Fibroblast of peridontal ligament (primary cell): ENCODE results near the gene CABP4.
"Not testable (repeated sequence)": the region's sequence is repeated elsewhere in the genome, so short reads cannot be mapped to it uniquely, and the experiment has no call there.

Experiments
- DNase-seq: peaks from one replicate; pipeline ENCODE4 v3.0.0-alpha.2; 2010; ENCODE audit errors: extremely low read depth

The CABP4 gene

DNA sequence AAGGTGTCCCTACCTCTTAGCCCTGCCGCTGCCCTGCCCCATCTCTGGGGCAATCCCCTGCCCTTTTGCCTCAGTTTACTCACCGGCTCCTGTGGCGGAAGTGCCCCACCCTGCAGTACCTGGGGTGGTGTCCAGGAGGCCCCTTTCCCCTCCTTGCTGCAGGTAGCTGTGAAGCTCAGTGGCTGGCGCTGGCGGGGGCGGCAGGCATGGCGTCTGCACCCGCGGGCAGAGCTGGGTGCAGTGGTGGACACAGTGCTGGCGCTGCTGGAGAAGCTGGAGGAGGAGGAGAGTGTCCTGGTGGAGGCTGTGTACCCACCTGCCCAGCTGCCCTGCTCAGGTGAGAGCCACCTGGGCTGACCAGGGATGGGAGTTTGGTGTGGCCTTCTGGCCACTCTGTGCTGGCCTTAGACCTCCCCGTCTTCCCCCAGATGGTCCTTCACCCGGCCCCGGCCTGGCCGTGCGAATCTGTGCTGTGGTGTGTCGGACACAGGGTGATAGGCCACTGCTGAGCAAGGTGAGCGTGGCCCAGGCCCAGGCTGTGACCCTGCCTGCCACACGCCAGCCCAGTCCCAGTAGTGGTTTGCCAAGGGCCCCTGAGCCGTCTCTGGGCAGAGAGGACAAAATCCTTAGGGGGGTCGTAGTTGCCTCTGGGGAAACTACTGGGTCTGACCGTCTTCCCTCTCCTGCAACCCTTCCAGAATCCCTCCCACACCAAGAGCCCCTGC, 35.7 kb upstream of the CABP4 start:
- DNase-seq = no peak

DNA sequence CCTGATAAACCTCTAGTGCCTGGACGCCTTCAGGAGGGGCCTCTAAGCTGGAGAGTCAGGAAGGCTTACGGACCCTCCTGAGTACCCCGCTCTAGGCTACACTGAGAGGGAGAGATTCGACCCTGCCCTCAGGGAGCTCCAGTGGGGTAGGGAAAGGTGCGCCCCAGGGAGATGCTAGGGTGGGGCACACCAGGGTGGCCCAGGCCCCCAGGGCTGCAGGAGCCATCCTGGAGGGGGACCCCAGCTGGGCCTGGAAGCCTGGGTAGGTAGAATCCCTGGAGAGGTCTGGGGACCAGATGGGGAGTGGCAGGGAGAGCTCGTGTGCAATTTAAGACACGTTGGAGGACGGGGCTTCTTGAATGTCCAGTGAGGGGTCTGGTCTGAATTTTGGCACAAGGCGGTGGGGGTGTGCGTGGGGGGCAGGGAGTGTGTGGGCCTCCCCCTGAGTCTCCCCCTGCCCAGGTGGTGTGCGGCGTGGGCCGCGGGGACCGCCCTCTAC, 35.0 kb upstream of the CABP4 start:
- DNase-seq = no peak

DNA sequence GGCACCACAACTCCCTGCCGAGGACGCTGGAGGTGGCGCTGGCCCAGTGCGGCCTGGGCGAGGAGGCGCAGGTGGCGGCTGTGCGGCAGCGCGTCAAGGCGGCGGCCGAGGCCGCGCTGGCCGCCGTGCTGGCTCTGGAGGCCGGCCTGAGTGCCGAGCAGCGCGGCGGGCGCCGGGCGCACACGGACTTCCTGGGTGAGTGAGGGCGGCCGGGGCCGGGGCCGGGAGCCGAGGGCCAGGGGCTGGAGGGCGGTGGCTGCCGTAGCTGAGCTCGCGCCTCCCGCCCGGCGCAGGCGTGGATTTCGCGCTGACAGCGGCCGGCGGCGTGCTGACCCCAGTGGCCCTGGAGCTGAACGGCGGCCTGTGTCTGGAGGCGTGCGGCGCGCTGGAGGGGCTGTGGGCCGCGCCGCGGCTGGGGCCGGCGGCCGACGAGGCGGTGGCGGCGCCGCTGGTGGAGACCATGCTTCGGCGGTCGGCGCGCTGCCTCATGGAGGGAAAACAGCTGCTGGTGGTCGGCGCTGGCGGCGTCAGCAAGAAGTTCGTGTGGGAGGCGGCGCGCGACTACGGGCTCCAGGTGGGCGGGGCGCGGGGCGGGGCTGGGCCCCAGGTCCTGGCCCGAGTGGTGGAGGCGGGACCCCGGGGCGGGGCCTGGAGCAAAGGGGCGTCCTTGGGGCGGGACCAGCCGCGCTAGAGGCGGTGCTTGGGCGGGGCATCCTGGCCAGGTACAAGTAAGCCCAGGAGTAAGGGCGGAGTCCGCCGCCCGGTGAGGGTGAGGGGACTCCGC, 34.3 kb upstream of the CABP4 start:
- DNase-seq = peak; percentile 67

DNA sequence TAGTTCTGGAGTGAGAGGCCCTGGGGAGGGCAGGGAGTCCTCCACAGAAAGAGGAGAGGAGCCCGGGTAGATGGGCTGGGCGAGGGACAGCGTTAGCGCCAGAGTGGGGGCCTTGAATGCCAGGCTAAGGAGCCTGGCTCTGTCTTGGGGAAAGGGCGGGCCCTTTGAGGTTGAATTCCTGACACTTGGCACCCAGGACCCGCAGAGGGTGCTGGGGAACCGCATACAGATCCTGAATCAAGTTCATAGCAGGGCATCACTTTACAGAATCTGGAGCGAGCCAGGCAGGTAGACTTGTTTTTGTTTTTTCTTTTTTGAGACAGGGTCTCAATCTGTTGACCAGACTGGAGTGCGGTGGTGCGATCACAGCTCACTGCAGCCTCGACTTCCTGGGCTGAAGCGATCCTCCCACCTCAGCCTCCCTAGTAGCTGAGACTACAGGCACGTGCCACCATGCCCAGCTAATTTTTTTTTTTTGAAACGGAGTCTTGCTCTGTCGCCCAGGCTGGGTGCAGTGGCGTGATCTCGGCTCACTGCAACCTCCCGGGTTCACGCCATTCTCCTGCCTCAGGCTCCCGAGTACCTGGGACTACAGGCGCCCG, 33.6 kb upstream of the CABP4 start:
- DNase-seq = no peak

DNA sequence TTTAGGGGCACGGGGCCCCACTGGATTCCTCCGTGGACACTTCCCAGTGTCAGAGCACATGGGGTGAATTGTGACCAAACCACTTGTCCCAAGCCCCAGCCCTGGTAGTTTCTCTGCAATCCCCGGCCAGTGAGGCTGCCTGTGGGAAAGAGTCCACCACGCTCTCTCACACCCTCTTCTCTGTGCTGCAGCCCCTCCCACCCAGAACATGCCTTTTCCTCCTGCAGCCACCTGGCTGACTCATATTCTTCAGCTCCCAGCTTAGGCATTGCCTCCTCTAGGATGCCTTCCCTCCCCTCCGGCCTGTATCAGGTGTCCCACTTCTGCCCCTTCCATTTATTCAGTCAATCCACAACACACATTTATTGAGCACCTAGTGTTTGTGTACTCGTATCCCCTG, 32.3 kb upstream of the CABP4 start:
- DNase-seq = no peak

DNA sequence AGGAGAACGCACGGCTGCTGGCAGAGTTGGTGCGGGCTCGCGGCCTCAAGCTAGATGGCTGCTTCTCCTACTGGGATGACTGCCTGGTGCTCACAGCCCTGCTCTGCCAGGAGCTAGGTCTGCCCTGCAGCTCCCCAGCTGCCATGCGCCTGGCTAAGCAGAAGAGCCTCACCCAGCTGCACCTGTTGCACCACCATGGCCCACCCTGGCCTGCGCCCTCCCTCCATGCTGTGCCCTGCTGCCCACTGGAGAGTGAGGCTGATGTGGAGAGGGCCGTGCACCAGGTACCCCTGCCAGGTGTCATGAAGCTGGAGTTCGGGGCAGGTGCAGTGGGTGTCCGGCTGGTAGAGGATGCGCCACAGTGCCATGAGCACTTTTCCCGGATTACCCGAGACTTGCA, 31.7 kb upstream of the CABP4 start:
- DNase-seq = no peak

DNA sequence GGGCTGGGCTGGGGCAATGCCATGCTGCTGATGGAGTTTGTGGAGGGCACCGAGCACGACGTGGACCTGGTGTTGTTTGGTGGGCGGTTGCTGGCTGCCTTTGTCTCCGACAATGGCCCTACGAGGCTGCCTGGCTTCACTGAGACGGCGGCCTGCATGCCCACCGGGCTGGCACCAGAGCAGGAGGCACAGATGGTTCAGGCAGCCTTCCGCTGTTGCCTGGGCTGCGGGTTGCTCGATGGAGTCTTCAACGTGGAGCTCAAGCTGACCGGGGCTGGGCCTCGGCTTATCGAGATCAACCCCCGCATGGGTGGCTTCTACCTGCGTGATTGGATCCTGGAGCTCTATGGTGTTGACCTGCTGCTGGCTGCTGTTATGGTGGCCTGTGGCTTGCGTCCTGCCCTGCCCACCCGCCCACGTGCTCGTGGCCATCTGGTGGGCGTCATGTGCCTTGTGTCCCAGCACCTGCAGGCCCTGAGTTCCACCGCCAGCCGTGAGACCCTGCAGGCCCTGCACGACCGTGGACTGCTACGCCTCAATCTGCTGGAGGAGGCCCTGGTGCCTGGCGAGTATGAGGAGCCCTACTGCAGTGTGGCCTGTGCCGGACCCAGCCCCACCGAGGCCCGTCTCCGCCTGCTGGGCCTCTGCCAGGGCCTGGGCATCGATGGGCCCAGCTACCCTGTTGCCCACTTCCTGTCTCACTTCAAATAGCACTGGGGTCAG, 31.1 kb upstream of the CABP4 start:
- DNase-seq = no peak

DNA sequence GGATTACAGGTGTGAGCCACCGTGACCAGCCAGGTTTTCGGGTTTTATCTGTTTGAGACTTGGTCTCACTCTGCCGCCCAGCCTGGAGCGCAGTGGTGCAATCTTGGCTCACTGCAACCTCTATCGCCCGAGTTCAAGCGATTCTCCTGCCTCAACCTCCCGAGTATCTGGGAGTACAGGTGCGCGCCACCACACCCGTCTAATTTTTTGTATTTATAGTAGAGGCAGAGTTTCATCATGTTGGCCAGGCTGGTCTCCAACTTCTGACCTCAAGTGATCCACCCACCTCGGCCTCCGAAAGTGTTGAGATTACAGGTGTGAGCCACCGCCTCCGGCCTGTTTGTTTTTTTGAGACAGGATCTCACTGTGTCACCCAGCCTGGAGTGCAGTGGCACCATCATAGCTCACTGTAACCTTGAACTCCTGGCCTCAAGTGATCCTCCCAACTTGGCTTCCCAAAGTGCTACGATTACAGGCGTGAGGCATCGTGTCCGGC, 27.7 kb upstream of the CABP4 start:
- DNase-seq = not testable (repeated sequence)

DNA sequence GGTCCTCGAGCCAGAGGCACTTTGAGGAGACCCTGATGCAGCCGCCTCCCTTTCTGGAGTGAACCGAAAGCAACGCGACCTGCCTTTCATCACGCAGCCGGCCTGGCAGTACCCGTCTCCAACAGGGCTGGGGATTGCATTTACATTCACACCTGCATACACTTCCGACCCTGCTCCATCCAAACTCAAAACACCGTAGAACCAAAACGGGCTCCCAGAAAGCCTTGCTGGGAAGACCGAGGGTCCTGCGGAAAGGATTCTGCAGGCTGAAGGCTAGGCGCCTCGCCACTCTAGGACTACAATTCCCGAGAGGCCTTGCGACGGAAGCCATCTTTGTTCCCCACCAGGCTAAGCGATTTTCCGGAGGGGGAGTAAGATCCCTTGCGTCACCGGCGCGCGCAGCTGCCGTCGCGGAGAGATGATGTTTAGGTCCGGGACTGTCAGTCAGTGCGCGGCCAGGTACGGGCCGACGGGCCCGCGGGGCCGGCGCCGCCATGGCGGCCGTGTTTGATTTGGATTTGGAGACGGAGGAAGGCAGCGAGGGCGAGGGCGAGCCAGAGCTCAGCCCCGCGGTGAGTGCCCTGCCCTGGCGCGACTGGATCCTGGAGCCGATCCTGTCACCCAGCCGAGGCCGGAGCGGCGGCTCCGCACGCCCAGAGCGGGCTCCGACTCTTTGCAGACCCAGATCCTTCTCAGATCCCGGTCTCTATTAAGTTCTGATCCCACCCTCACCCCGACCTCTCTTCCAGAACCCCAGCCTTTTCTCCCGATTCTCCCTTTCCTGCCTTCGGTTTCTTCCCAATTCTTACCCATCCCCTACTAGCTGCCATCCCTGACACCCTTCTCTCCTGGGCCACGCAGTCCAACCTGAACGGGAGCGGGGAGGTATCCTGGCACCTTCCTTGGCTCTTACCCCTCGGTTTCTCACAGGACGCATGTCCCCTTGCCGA, 26.8 kb upstream of the CABP4 start, which contains the start of gene RPS6KB2:
RPS6KB2 (plus strand) TSS at position 443 of the 950 bp plus-strand sequence; CDS start at position 495, 52 bp downstream.
- DNase-seq = peak; percentile 97

DNA sequence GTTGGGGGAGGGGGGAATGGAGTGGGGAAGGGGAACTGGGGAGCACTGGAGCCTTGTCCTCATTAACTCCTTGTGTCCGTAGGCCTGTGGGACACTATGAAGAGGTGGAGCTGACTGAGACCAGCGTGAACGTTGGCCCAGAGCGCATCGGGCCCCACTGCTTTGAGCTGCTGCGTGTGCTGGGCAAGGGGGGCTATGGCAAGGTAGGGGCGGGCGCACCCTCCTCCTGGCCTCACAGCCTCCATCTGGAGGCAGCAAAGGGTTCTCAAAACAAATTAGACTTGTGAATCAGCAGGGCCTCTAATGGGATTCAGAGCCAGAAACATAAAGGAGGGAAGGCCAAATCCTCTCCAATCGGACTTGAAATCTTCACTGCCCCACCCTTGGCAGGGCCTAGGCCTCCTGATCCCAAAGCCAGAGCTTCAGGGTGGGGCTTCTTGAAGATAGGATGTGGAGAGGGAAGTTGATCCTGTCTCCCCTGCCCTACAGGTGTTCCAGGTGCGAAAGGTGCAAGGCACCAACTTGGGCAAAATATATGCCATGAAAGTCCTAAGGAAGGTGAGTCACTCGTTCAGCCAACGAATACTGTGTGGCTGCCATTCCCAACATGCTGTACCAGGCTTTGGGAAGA, 26.0 kb upstream of the CABP4 start:
- DNase-seq = peak; percentile 10

DNA sequence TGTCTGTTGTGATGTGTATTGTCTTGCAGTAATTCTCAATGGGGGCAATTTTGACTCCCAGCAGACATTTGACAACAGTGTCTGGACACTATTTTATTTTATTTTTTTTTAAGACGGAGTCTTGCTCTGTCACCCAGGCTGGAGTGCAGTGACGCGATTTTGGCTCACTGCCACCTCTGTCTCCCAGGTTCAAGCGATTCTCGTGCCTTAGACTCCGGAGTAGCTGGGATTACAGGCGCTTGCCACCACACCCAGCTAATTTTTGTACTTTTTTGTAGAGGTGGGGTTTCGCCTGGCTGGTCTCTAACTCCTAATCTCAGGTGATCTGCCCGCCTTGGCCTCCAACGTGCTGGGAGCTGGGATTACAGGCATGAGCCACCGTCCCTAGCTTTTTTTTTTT, 25.4 kb upstream of the CABP4 start:
- DNase-seq = no peak

DNA sequence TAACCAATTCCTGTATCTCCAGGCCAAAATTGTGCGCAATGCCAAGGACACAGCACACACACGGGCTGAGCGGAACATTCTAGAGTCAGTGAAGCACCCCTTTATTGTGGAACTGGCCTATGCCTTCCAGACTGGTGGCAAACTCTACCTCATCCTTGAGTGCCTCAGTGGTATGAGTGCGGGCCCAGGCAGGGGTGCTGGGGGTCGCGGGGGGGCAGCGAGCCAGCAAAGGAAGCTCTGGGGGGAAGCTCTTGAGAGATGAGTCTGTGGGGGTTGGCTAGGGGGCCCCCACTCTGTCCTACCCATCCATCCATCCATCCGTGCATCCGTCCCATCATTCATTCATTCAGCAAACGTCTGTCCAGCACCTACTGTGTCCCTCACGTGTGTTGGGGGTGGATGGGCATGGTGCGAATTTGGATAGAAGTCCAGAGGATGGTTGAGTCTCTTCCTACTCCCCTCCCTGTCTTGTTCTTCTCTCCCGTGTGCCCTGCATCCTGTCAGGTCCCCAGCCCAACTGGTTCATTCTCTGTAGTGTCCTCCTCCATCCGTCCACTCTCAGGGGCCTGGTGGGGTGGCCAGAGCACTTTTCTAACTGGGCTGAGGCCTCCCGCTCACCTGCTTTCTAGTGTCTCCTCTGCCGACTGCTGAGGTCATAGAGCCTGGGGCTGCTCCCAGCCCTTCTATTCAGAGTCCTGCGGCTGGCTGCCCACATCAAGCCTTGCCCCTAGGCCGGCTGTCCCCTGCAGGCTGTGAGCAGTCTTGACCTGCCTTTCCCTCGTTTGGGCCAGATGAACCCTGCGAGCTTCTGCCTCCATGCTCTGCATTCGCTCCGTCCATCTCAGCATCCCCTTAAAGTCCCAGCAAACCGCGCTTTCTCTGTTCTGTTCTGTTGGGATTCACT, 23.6 kb upstream of the CABP4 start:
- DNase-seq = no peak

DNA sequence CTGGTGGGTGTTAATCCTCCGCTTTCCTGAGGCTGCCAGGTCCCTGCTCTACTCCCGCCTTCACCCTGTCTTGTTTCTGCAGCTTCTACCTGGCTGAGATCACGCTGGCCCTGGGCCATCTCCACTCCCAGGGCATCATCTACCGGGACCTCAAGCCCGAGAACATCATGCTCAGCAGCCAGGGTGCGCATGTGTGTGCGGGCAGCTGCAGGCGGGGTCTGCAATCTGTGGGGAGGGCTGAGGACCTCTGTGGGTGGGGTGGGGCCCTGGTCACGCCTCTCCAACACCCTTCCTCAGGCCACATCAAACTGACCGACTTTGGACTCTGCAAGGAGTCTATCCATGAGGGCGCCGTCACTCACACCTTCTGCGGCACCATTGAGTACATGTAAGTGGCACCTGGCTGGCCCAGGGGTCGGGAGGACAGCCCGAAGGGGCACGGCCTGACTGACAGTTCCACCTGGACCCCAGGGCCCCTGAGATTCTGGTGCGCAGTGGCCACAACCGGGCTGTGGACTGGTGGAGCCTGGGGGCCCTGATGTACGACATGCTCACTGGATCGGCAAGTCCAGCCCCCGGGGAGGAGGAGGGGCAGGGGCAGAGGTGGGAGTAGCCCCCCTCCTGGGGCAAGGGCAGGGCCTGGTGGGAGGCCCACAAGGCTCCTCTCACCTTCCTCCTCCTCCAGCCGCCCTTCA, 22.4 kb upstream of the CABP4 start:
- DNase-seq = no peak

DNA sequence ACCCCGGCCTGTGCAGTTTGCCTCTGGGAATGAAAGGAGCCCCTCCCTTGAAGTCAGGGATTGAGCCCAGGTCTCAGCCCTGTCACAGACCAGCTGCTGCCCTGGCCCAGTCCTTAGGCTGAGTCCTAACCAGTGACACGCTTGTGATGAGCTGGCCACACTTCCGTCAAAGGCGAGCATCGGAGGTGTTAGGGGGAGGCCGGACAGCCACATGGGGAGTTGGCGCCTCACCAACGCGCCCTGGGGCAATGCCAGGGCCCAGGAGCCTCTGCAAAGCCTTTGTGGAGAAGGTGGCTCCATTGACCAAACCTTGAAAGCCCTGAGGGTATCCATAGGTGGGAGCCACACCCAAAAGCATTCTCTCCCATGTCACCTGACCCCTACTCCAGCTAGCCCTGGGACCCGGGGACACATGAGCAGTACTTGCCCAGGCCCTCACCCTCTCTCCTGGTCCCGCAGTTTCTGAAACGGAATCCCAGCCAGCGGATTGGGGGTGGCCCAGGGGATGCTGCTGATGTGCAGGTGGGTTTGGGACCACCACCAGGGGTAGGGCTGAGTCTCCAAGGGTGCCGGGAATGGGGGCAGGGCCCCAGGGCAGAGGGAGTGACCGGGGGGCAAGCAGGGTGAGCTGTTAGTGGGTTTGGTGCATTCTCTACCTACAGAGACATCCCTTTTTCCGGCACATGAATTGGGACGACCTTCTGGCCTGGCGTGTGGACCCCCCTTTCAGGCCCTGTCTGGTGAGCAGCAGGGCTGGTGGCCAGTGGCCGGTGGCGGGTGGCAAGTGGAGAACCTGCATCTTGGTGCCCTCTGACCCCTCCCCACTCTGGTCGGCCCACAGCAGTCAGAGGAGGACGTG, 21.4 kb upstream of the CABP4 start:
- no peak for DNase-seq

DNA sequence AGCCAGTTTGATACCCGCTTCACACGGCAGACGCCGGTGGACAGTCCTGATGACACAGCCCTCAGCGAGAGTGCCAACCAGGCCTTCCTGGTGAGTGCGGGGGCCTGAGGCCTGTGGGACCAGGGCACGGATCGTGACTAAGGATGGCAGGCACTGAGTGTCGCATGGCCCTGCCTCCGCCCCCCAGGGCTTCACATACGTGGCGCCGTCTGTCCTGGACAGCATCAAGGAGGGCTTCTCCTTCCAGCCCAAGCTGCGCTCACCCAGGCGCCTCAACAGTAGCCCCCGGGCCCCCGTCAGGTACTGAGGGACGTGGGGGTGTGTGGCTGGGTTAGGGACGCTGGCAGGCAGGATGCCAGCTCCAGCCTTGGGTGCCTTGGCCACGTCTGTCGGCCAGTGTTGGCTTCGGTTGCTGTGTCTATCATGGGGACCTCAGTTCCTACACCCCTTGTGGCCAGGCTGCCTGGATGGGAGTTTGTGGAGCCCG, 20.7 kb upstream of the CABP4 start:
- no peak for DNase-seq

DNA sequence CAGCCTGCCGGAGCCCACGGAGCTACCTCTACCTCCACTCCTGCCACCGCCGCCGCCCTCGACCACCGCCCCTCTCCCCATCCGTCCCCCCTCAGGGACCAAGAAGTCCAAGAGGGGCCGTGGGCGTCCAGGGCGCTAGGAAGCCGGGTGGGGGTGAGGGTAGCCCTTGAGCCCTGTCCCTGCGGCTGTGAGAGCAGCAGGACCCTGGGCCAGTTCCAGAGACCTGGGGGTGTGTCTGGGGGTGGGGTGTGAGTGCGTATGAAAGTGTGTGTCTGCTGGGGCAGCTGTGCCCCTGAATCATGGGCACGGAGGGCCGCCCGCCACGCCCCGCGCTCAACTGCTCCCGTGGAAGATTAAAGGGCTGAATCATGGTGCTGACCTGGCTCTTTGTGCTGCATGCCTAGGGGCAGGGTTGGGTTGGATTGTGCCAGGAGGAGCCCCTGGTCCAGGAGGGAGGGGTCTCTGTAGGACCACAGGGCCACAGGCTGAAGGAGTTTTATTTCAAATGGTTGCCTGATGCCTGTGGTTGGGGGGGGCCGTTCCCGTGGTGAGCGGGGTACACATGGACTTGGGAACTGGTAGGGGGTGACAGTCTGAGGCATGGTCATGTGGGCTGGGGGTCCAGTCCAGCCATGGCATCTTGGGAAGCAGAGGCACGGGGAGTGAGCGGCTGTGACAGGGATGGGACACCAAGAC, 20.0 kb upstream of the CABP4 start:
- DNase-seq = no peak
